ENCODE measurements around the gene GGT6.
"Not testable (repeated sequence)": the region's sequence is repeated elsewhere in the genome, so short reads cannot be mapped to it uniquely, and the experiment has no call there.

The GGT6 gene

GRCh38 chr17:4590981-4591453 is 30.6 kb upstream of the GGT6 start:
- DNase-seq, result no peak

- DNase-seq, result not testable (repeated sequence)
These were observed 29.7 kb upstream of the GGT6 start for GRCh38 chr17:4590042-4590441.

- DNase-seq, result no peak
These were observed 28.7 kb upstream of the GGT6 start for GRCh38 chr17:4588898-4589625.

GRCh38 chr17:4588391-4588790 is 28.0 kb upstream of the GGT6 start:
- no peak for DNase-seq

- DNase-seq, result no peak
These were observed 27.4 kb upstream of the GGT6 start for GRCh38 chr17:4587803-4588202.

GRCh38 chr17:4587195-4587594 is 26.8 kb upstream of the GGT6 start:
- DNase-seq, result no peak

- DNase-seq, result no peak
These were observed 25.7 kb upstream of the GGT6 start for GRCh38 chr17:4586043-4586442.

GRCh38 chr17:4585638-4585994 is 25.2 kb upstream of the GGT6 start:
- no peak for DNase-seq

- no peak for DNase-seq
These were observed 24.7 kb upstream of the GGT6 start for GRCh38 chr17:4584917-4585637.

GRCh38 chr17:4584101-4584916 is 23.9 kb upstream of the GGT6 start, which contains the start of gene SMTNL2:
SMTNL2 (plus strand) TSS chr17:4584529; CDS start chr17:4584606, 77 bp downstream.
- DNase-seq, result no peak

GRCh38 chr17:4583782-4584100 is 23.4 kb upstream of the GGT6 start:
- DNase-seq, result no peak

GRCh38 chr17:4583206-4583605 is 22.8 kb upstream of the GGT6 start:
- no peak for DNase-seq

GRCh38 chr17:4582691-4583090 is 22.3 kb upstream of the GGT6 start:
- DNase-seq, result no peak

GRCh38 chr17:4582101-4582501 is 21.7 kb upstream of the GGT6 start:
- DNase-seq, result no peak

- DNase-seq, result no peak
These were observed 19.9 kb upstream of the GGT6 start for GRCh38 chr17:4580291-4580690.

GRCh38 chr17:4579678-4580077 is 19.3 kb upstream of the GGT6 start:
- no peak for DNase-seq

- DNase-seq, result not testable (repeated sequence)
These were observed 18.0 kb upstream of the GGT6 start for GRCh38 chr17:4578349-4578748.

- DNase-seq, result no peak
These were observed 17.1 kb upstream of the GGT6 start for GRCh38 chr17:4577386-4577993.

GRCh38 chr17:4576729-4577322 is 16.4 kb upstream of the GGT6 start:
- no peak for DNase-seq

- DNase-seq, result no peak
These were observed 15.8 kb upstream of the GGT6 start for GRCh38 chr17:4576161-4576558.

GRCh38 chr17:4574448-4575045 is 14.2 kb upstream of the GGT6 start:
- no peak for DNase-seq

GRCh38 chr17:4573669-4574068 is 13.3 kb upstream of the GGT6 start:
- DNase-seq, result peak; percentile 37
